HEK293T (cell line): ENCODE measurements around the gene SDHB.

Experiments used
- BHLHE40 ChIP-seq: fragments of 450-650 bp; IDR thresholded peaks from 2 replicates; pipeline ENCODE4 v1.6.1; 2016; ENCODE audit warnings: mild to moderate bottlenecking, moderate library complexity, borderline replicate concordance
- FOXM1 ChIP-seq: fragments of 450-650 bp; IDR thresholded peaks from 2 replicates; pipeline ENCODE4 v1.6.1; 2017; ENCODE audit warnings: mild to moderate bottlenecking, borderline replicate concordance
- L3MBTL2 ChIP-seq: fragments of 450-650 bp; conservative IDR thresholded peaks from 2 replicates; pipeline ENCODE4 v1.6.1; 2016; ENCODE audit warnings: mild to moderate bottlenecking
- NFRKB ChIP-seq: fragments of 450-650 bp; IDR thresholded peaks from 2 replicates; pipeline ENCODE4 v1.6.1; 2016; ENCODE audit warnings: mild to moderate bottlenecking, moderate library complexity
- SP1 ChIP-seq: fragments of 450-650 bp; IDR thresholded peaks from 2 replicates; pipeline ENCODE4 v1.6.1; 2017
- SUZ12 ChIP-seq: fragments of 450-650 bp; IDR thresholded peaks from 2 replicates; pipeline ENCODE4 v1.6.1; 2016; ENCODE audit warnings: mild to moderate bottlenecking
- TARDBP ChIP-seq: fragments of 450-650 bp; IDR thresholded peaks from 2 replicates; pipeline ENCODE4 v1.6.1; 2016
- ZNF384 ChIP-seq: fragments of 450-650 bp; IDR thresholded peaks from 2 replicates; pipeline ENCODE4 v1.6.1; 2016

DNA sequence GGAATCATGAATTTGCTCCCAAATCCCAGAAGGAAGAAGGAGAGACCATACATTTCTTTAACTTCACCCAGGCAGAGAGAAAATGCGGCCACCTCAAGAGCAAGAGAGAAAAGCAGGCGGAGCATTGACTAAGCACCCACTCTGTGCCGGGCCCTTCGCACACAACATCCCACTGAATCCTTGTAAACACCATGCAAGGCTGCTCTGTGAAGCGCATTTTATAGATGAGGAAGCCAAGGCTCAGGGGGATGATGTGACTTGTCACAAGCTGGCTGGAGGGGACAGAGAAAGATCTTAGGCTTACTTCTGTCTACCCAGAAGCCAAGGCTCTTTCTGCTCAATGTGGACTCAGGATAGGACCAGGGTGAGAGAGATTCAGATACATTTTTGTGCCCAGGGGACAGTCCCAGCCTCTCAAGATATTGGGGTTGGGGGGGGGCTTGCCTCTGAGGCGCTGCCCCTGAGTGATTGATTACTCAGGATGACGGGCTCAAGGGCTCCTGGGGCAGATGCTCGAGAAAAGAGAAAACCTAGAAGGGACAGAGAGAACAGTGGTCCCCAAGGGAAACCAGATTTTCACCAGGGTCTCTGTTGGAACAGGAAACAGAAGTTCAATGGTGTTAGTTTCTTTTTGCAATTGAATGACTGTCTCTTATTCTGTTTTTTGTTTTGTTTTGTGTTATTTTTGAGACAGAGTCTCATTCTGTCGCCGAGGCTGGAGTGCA, 45.9 kb upstream of the SDHB start:
- TF ChIP-seq SP1 = no peak
- TF ChIP-seq SUZ12 = no peak
- TF ChIP-seq L3MBTL2 = no peak
- no peak for TF ChIP-seq BHLHE40
- TF ChIP-seq TARDBP = no peak
- TF ChIP-seq NFRKB = no peak
- no peak for TF ChIP-seq FOXM1
- no peak for TF ChIP-seq ZNF384
